HepG2 (cell line): Measurements from ENCODE around the gene ECHS1. TPM values are rescaled to one million over a fixed set of nuclear protein-coding genes. Genes with fewer than 3 reads are reported as not detected.

Experiments used
- BCL6 ChIP-seq: IDR thresholded peaks from 2 replicates; pipeline ENCODE4 v1.6.1; 2016; ENCODE audit warnings: missing genetic modification reagents, missing compliant biosample characterization
- ELF4 ChIP-seq: sonication (generic); formaldehyde crosslinking; IDR thresholded peaks from 2 replicates; pipeline ENCODE4 v1.5.0; 2020; ENCODE audit warnings: missing genetic modification reagents, mild to moderate bottlenecking, moderate library complexity, borderline replicate concordance
- HOXA7 ChIP-seq: sonication (generic); formaldehyde crosslinking; IDR thresholded peaks from 2 replicates; pipeline ENCODE4 v1.8.1; 2022; ENCODE audit warnings: mild to moderate bottlenecking, missing genetic modification reagents, moderate library complexity
- JARID2 ChIP-seq: sonication (generic); formaldehyde crosslinking; IDR thresholded peaks from 2 replicates; pipeline ENCODE4 v1.8.1; 2023; ENCODE audit warnings: missing genetic modification reagents, inconsistent platforms; ENCODE audit not compliant: insufficient replicate concordance
- MED13 ChIP-seq: sonication (generic); formaldehyde crosslinking; IDR thresholded peaks from 2 replicates; pipeline ENCODE4 v1.5.0; 2020; ENCODE audit warnings: missing genetic modification reagents
- MYNN ChIP-seq: sonication (generic); formaldehyde crosslinking; IDR thresholded peaks from 2 replicates; pipeline ENCODE4 v1.4.0; 2020; ENCODE audit warnings: mild to moderate bottlenecking, low read depth, missing genetic modification reagents
- RORA ChIP-seq: sonication (generic); formaldehyde crosslinking; IDR thresholded peaks from 2 replicates; pipeline ENCODE4 v1.5.0; 2020; ENCODE audit warnings: mild to moderate bottlenecking, missing genetic modification reagents, moderate library complexity
- SALL2 ChIP-seq: sonication (generic); formaldehyde crosslinking; IDR thresholded peaks from 2 replicates; pipeline ENCODE4 v1.8.1; 2023; ENCODE audit warnings: mild to moderate bottlenecking, missing genetic modification reagents, inconsistent platforms
- SAP130 ChIP-seq: IDR thresholded peaks from 2 replicates; pipeline ENCODE4 v1.6.1; 2016; ENCODE audit warnings: low read depth
- SMAD9 ChIP-seq: sonication (generic); formaldehyde crosslinking; IDR thresholded peaks from 2 replicates; pipeline ENCODE4 v1.5.1; 2020; ENCODE audit warnings: mild to moderate bottlenecking, missing genetic modification reagents
- ZBTB1 ChIP-seq: sonication (generic); formaldehyde crosslinking; IDR thresholded peaks from 2 replicates; pipeline ENCODE4 v1.4.0; 2020; ENCODE audit warnings: missing genetic modification reagents, borderline replicate concordance
- ZNF329 ChIP-seq: sonication (generic); formaldehyde crosslinking; IDR thresholded peaks from 2 replicates; pipeline ENCODE4 v1.9.0; 2021; ENCODE audit warnings: low read depth, mild to moderate bottlenecking, missing genetic modification reagents
- polyA plus RNA-seq, 8 experiments: library from polyadenylated mRNA; depleted of rRNA in 3 of 8; stranded (reverse) in 7 of 8; unstranded in 1 of 8; fragments of >200 nt; fragmentation: Illumina TruSeq in 4 of 8; extraction: Trizol in 4 of 8; gene quantifications; 2 replicates each; pipeline versions ENCODE4 v1.2.1 to v1.2.3, GENCODE V29; 2011 to 2016; ENCODE audit warnings: low read depth in 4 of 8, missing spikeins in 1 of 8, mixed read lengths in 1 of 8; ENCODE audit not compliant: insufficient read depth in 1 of 8
- total RNA-seq, 5 experiments: library from RNA; depleted of rRNA; stranded (reverse); fragments of >200 nt; fragmentation: Illumina TruSeq; extraction: Trizol; gene quantifications; 2 replicates each; pipeline ENCODE4 v1.2.3, GENCODE V29; 2016; ENCODE audit warnings: low read depth in 1 of 5
- TF ChIP-seq, protein P1 (sequence below): sonication (generic); formaldehyde crosslinking; IDR thresholded peaks from 2 replicates; pipeline ENCODE4 v1.4.0; 2020; ENCODE audit warnings: missing genetic modification reagents
- TF ChIP-seq, protein P2 (sequence below), 2 experiments: sonication (generic) in 1 of 2; formaldehyde crosslinking in 1 of 2; IDR thresholded peaks; 2 replicates each; pipeline versions ENCODE4 v1.4.0 to v1.6.1; 2016 to 2020; ENCODE audit warnings: borderline replicate concordance in 1 of 2, low read depth in 1 of 2, mild to moderate bottlenecking in 1 of 2, missing genetic modification reagents in 1 of 2
- TF ChIP-seq, protein P3 (sequence below): sonication (generic); IDR thresholded peaks from 2 replicates; pipeline ENCODE4 v1.6.1; 2016; ENCODE audit warnings: low read depth, borderline replicate concordance
- TF ChIP-seq, protein P4 (sequence below): sonication (generic); formaldehyde crosslinking; IDR thresholded peaks from 2 replicates; pipeline ENCODE4 v1.5.1; 2020; ENCODE audit warnings: missing genetic modification reagents, mild to moderate bottlenecking, borderline replicate concordance
- TF ChIP-seq, protein P5 (sequence below): sonication (generic); formaldehyde crosslinking; IDR thresholded peaks from 2 replicates; pipeline ENCODE4 v1.9.0; 2021; ENCODE audit warnings: missing genetic modification reagents, mild to moderate bottlenecking, borderline replicate concordance
- TF ChIP-seq, protein P6 (sequence below): sonication (generic); formaldehyde crosslinking; IDR thresholded peaks from 2 replicates; pipeline ENCODE4 v1.8.1; 2023; ENCODE audit warnings: missing genetic modification reagents, mild to moderate bottlenecking, borderline replicate concordance

Gene ECHS1
- total and polyA plus RNA-seq, 2 of the 13 experiments (the other 11 are each of a cell fraction or from before 2014, with no cell fraction given) = 32.7 to 195 TPM

DNA sequence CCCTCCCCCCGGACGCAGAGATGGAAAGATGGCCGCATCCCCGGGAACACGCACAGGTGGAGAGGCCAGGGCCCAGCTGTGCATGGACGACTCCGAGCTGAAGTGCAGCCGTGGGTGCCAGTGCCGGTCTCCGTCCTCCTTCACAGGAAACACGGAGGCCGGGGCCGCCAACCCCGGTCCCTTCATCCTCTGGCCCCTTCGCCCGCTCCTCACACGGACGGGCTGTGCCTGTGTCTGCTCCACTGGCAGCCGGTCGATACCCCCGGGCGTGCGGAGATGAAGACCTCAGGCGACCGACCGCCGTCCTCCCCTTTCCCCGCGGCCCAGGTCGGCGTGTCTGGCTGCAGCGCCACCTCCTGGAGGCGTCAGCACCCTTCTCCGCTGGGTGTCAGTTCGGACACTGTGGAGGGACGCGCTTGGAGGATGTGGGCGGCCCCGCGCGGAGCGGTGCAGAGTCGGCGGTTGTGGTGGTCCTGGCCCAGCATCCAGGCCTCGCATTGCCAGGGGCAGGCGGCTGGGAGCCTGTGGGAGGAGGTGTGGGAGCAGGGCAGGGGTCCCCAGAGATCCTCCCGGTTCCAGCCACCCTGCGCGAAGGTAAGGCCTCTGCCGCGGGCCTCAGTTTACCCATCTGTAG lies 54.5 kb downstream of the ECHS1 start (continued):
- TF ChIP-seq, protein P1, sequence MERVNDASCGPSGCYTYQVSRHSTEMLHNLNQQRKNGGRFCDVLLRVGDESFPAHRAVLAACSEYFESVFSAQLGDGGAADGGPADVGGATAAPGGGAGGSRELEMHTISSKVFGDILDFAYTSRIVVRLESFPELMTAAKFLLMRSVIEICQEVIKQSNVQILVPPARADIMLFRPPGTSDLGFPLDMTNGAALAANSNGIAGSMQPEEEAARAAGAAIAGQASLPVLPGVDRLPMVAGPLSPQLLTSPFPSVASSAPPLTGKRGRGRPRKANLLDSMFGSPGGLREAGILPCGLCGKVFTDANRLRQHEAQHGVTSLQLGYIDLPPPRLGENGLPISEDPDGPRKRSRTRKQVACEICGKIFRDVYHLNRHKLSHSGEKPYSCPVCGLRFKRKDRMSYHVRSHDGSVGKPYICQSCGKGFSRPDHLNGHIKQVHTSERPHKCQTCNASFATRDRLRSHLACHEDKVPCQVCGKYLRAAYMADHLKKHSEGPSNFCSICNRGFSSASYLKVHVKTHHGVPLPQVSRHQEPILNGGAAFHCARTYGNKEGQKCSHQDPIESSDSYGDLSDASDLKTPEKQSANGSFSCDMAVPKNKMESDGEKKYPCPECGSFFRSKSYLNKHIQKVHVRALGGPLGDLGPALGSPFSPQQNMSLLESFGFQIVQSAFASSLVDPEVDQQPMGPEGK = peak; percentile 57
- TF ChIP-seq HOXA7 (no peak), BCL6 (CRISPR knock-in tag) (0 out of 2 replicates have a peak, but pooled peaks have one; percentile 40), ZBTB1 (CRISPR knock-in tag) (no peak), SAP130 (CRISPR knock-in tag) (peak; percentile 66), SMAD9 (no peak), MYNN (CRISPR knock-in tag) (no peak), RORA (CRISPR knock-in tag) (no peak), SALL2 (CRISPR knock-in tag) (no peak), ELF4 (no peak), MED13 (CRISPR knock-in tag) (no peak), ZNF329 (CRISPR knock-in tag) (no peak), JARID2 (CRISPR knock-in tag) (peak; percentile 87)
- TF ChIP-seq, protein P2, sequence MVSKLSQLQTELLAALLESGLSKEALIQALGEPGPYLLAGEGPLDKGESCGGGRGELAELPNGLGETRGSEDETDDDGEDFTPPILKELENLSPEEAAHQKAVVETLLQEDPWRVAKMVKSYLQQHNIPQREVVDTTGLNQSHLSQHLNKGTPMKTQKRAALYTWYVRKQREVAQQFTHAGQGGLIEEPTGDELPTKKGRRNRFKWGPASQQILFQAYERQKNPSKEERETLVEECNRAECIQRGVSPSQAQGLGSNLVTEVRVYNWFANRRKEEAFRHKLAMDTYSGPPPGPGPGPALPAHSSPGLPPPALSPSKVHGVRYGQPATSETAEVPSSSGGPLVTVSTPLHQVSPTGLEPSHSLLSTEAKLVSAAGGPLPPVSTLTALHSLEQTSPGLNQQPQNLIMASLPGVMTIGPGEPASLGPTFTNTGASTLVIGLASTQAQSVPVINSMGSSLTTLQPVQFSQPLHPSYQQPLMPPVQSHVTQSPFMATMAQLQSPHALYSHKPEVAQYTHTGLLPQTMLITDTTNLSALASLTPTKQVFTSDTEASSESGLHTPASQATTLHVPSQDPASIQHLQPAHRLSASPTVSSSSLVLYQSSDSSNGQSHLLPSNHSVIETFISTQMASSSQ (IDR thresholded peaks at IDR 0.05; ENCODE audit: low read depth) = no peak
- TF ChIP-seq, protein P2 (CRISPR knock-in tag; IDR thresholded peaks at IDR 0.05; ENCODE audit: borderline replicate concordance) = no peak
- TF ChIP-seq, protein P3, sequence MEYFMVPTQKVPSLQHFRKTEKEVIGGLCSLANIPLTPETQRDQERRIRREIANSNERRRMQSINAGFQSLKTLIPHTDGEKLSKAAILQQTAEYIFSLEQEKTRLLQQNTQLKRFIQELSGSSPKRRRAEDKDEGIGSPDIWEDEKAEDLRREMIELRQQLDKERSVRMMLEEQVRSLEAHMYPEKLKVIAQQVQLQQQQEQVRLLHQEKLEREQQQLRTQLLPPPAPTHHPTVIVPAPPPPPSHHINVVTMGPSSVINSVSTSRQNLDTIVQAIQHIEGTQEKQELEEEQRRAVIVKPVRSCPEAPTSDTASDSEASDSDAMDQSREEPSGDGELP = peak; percentile 31; the same call in 1 of the 2 replicates
- TF ChIP-seq, protein P4, sequence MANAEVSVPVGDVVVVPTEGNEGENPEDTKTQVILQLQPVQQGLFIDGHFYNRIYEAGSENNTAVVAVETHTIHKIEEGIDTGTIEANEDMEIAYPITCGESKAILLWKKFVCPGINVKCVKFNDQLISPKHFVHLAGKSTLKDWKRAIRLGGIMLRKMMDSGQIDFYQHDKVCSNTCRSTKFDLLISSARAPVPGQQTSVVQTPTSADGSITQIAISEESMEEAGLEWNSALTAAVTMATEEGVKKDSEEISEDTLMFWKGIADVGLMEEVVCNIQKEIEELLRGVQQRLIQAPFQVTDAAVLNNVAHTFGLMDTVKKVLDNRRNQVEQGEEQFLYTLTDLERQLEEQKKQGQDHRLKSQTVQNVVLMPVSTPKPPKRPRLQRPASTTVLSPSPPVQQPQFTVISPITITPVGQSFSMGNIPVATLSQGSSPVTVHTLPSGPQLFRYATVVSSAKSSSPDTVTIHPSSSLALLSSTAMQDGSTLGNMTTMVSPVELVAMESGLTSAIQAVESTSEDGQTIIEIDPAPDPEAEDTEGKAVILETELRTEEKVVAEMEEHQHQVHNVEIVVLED (CRISPR knock-in tag) = no peak
- TF ChIP-seq, protein P5, sequence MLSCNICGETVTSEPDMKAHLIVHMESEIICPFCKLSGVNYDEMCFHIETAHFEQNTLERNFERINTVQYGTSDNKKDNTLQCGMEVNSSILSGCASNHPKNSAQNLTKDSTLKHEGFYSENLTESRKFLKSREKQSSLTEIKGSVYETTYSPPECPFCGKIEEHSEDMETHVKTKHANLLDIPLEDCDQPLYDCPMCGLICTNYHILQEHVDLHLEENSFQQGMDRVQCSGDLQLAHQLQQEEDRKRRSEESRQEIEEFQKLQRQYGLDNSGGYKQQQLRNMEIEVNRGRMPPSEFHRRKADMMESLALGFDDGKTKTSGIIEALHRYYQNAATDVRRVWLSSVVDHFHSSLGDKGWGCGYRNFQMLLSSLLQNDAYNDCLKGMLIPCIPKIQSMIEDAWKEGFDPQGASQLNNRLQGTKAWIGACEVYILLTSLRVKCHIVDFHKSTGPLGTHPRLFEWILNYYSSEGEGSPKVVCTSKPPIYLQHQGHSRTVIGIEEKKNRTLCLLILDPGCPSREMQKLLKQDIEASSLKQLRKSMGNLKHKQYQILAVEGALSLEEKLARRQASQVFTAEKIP (CRISPR knock-in tag) = no peak
- TF ChIP-seq, protein P6, sequence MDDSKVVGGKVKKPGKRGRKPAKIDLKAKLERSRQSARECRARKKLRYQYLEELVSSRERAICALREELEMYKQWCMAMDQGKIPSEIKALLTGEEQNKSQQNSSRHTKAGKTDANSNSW = no peak
